Cardiac fibroblast (primary cell): ENCODE data around the gene SPTBN4.

Experiments
- DNase-seq, 2 donors: peaks; one replicate each; pipeline versions ENCODE4 v3.0.0 to v3.0.0-alpha.2; 2010; ENCODE audit warnings: low read depth in 2 of 2
- H3K4me3 ChIP-seq, 2 donors: replicated peaks in 1 of 2; 1 replicate in 1 of 2; 2 replicates in 1 of 2; pipeline ENCODE4 v1.5.1; 2011; ENCODE audit warnings: low read depth in 2 of 2, low read length in 2 of 2, mild to moderate bottlenecking in 2 of 2, moderate library complexity in 1 of 2
- CTCF ChIP-seq: IDR thresholded peaks from one replicate; pipeline ENCODE4 v1.5.1; 2011; ENCODE audit warnings: low read depth, mild to moderate bottlenecking, low read length, inconsistent platforms

Gene SPTBN4

GRCh38 chr19:40506099-40506498, 39.3 kb downstream of the SPTBN4 start:
- no peak overlapping the region for H3K4me3 ChIP-seq
- DNase-seq: no peak
- TF ChIP-seq CTCF: no peak

GRCh38 chr19:40507892-40508291, 41.1 kb downstream of the SPTBN4 start:
- no peak for DNase-seq
- H3K4me3 ChIP-seq: no peak overlapping the region
- no peak for TF ChIP-seq CTCF

GRCh38 chr19:40508739-40509260, 42.0 kb downstream of the SPTBN4 start:
- no peak for TF ChIP-seq CTCF
- no peak for DNase-seq
- H3K4me3 ChIP-seq: no peak overlapping the region

- H3K4me3 ChIP-seq: no peak overlapping the region
- TF ChIP-seq CTCF: no peak
- peak in 1 of 2 donors; percentile 51 for DNase-seq
Measured at GRCh38 chr19:40510526-40511115, 43.8 kb downstream of the SPTBN4 start.

GRCh38 chr19:40511487-40511886, 44.7 kb downstream of the SPTBN4 start:
- no peak for TF ChIP-seq CTCF
- DNase-seq: no peak
- H3K4me3 ChIP-seq: no peak overlapping the region

- H3K4me3 ChIP-seq: no peak overlapping the region
- DNase-seq: no peak
- no peak for TF ChIP-seq CTCF
Measured at GRCh38 chr19:40512110-40512472, 45.3 kb downstream of the SPTBN4 start.
